Measurements from ENCODE around the gene GRB10. TPM values are rescaled to one million over a fixed set of nuclear protein-coding genes. Genes with fewer than 3 reads are reported as not detected.

GRB10 gene
- total RNA-seq, 2 experiments from 2014 or later = 5.9 to 8.4 TPM

DNA sequence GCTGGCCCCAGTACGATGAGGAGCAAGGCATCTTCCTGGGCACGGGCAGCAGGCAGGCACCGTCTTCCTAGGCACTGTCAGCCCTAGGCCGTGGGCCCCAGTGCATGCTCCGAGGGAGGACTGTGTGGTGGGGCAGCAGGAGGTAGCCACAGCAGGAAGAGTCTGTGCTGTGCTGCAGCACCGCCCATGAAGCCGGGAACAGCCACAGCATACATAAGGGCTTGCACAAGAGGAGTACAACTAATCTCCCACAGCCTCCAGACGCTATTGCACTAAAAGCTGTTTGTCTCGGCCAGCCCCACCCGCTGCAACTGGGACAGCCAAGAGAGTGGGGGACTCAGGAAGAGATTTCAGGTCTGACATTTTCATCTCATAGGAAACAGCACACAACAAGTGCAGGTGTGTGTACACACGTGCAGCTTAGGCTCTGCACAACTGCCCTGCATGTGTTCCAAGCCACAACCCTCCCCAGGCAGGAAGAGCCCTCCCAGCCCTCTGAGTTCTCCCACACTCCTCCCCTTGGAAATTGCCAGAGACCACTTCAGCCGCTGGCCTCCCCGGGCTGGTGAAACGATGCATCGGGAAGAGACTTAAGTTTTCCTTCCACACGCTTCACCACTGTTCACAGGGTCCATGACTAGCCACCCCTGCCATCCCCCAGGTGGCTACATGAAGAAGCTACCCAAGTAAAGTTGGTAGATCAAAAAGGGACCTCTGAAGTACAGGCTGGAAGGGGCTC lies 129.4 kb downstream of the GRB10 start:
- H3K4me1 Mint-ChIP-seq (ENCODE audit: low read depth) = no peaks in the 10 kb centered on the region
- POLR2A ChIA-PET = no interaction called here

DNA sequence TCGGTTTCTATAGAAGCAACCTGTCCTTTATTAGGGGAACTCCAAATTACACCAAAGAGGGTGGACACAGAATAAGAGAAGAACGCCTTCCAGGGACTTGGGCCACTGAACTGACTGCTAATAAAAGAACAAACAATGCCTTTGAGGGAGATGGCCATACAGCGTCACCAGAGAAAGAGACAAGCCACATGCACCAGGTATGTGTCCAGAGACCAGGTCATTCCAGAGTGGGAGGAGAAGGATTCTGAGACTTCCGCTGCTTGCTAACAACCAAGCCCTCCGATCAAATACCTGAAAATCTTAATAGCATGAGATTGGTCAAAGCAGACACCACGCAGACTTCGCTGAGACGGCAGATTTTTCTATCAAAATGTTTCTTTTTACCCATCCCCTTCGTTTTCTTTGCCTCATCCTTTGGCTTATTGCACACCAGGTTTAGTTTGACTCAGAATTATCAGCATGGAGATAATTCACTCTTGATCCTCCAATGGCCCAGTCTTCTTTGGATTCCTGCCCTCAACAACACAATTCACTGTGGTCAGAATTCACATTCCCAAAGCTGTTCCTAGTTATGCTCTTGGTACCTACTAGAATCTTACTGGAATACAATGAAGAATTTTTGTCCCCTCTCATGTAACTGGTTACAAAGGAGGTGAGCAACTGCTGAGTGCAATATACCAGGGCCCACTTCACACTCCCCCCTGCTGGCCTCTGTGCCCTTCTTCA lies 130.1 kb downstream of the GRB10 start:
- H3K27ac ChIP-seq (ENCODE audit: low read depth in 1 of 2, low read length in 2 of 2) = no peak overlapping the region
- Mint-ChIP-seq H3K27ac (no peak overlapping the region), H3K4me3 (no peak overlapping the region), H3K36me3 (ENCODE audit: low read depth) (no peaks in the 10 kb centered on the region), H3K4me1 (ENCODE audit: low read depth) (no peaks in the 10 kb centered on the region), H3K27me3 (no peaks in the 10 kb centered on the region), H3K9me3 (no peaks in the 10 kb centered on the region)
- intact Hi-C loops (cut with DNase I, micrococcal nuclease) = no loop called here
- no peaks in the 10 kb centered on the region for H3K27me3 ChIP-seq (ENCODE audit: control insufficient read depth in 1 of 2, insufficient read depth in 2 of 2, low read length in 2 of 2)
- no peak overlapping the region for H3K4me3 ChIP-seq (ENCODE audit: low read length)
- DNase-seq (no peak), ATAC-seq (ENCODE audit: poor library complexity) (no peak)
- CTCF ChIA-PET = no interaction called here
- POLR2A ChIA-PET = no interaction called here
- no peaks in the 10 kb centered on the region for H3K9me3 ChIP-seq (ENCODE audit: control insufficient read depth in 1 of 2, insufficient read depth in 1 of 2, low read length in 2 of 2)
- TF ChIP-seq, protein P1, sequence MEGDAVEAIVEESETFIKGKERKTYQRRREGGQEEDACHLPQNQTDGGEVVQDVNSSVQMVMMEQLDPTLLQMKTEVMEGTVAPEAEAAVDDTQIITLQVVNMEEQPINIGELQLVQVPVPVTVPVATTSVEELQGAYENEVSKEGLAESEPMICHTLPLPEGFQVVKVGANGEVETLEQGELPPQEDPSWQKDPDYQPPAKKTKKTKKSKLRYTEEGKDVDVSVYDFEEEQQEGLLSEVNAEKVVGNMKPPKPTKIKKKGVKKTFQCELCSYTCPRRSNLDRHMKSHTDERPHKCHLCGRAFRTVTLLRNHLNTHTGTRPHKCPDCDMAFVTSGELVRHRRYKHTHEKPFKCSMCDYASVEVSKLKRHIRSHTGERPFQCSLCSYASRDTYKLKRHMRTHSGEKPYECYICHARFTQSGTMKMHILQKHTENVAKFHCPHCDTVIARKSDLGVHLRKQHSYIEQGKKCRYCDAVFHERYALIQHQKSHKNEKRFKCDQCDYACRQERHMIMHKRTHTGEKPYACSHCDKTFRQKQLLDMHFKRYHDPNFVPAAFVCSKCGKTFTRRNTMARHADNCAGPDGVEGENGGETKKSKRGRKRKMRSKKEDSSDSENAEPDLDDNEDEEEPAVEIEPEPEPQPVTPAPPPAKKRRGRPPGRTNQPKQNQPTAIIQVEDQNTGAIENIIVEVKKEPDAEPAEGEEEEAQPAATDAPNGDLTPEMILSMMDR (IDR thresholded peaks at IDR 0.05) = no peak
- no peaks in the 10 kb centered on the region for H3K36me3 ChIP-seq (ENCODE audit: insufficient read depth, low read length)
- H3K4me1 ChIP-seq (ENCODE audit: insufficient read depth, low read length) = no peaks in the 10 kb centered on the region

More for the DNA sequence above, 129.4 kb downstream of the GRB10 start:
- TF ChIP-seq, protein P1 (IDR thresholded peaks at IDR 0.05) = no peak
- H3K27ac ChIP-seq (ENCODE audit: low read depth in 1 of 2, low read length in 2 of 2) = no peak overlapping the region
- Mint-ChIP-seq H3K9me3 (no peaks in the 10 kb centered on the region), H3K4me3 (no peak overlapping the region), H3K36me3 (ENCODE audit: low read depth) (no peaks in the 10 kb centered on the region), H3K27me3 (no peaks in the 10 kb centered on the region), H3K27ac (no peak overlapping the region)
- no peaks in the 10 kb centered on the region for H3K27me3 ChIP-seq (ENCODE audit: control insufficient read depth in 1 of 2, insufficient read depth in 2 of 2, low read length in 2 of 2)
- H3K4me3 ChIP-seq (ENCODE audit: low read length) = no peak overlapping the region
- no peaks in the 10 kb centered on the region for H3K4me1 ChIP-seq (ENCODE audit: insufficient read depth, low read length)
- H3K36me3 ChIP-seq (ENCODE audit: insufficient read depth, low read length) = no peaks in the 10 kb centered on the region
- no peaks in the 10 kb centered on the region for H3K9me3 ChIP-seq (ENCODE audit: control insufficient read depth in 1 of 2, insufficient read depth in 1 of 2, low read length in 2 of 2)
- peak in 1 of 14 experiments; percentile 20 for DNase-seq
- no peak for ATAC-seq (ENCODE audit: poor library complexity)
- intact Hi-C loops (cut with DNase I, micrococcal nuclease) = no loop called here
- CTCF ChIA-PET = no interaction called here

DNA sequence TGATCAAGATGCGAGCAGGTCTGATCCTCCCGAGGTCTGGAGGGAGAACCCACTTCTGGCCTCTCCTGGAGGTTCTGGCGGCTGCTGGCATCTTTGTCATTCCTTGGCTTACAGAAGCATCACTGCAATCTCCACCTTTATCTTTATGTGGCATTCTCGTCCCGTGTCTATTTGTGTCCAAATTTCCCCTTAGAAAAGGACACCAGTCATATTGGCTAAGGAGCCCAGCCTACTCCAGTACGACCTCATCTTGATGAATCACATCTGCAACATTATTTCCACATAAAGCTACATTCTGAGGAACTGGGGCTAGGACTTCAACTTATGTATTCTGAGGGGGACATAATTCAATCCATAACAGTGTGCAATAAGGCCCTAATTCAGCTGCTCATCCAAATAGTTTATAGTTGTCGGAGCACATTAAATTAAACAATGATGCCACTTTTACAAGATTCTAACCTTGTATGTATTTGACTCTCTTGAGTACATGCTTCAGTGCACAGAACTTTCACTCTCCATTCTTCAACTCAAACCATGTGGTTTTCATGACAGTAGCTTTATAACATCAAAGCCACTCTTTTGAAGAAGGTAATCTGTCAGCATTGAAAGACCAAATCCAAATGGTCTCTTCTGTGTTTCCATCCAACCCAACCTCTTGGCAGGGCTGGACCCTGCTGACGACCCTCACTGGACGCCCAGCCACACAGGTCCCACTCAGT lies 131.3 kb downstream of the GRB10 start:
- Histone ChIP-seq H3K9me3 (ENCODE audit: control insufficient read depth in 1 of 2, insufficient read depth in 1 of 2, low read length in 2 of 2) (no peaks in the 10 kb centered on the region), H3K27me3 (ENCODE audit: control insufficient read depth in 1 of 2, insufficient read depth in 2 of 2, low read length in 2 of 2) (no peaks in the 10 kb centered on the region), H3K4me1 (ENCODE audit: insufficient read depth, low read length) (no peaks in the 10 kb centered on the region), H3K4me3 (ENCODE audit: low read length) (no peak overlapping the region), H3K27ac (ENCODE audit: low read depth in 1 of 2, low read length in 2 of 2) (no peak overlapping the region), H3K36me3 (ENCODE audit: insufficient read depth, low read length) (no peaks in the 10 kb centered on the region)
- no peak overlapping the region for H3K27ac Mint-ChIP-seq
- H3K27me3 Mint-ChIP-seq = no peaks in the 10 kb centered on the region
- intact Hi-C loops (cut with DNase I, micrococcal nuclease) = no loop called here
- no peaks in the 10 kb centered on the region for H3K4me1 Mint-ChIP-seq (ENCODE audit: low read depth)
- DNase-seq (peak in 1 of 14 experiments; percentile 10), ATAC-seq (ENCODE audit: poor library complexity) (no peak)
- H3K9me3 Mint-ChIP-seq = no peaks in the 10 kb centered on the region
- H3K36me3 Mint-ChIP-seq (ENCODE audit: low read depth) = no peaks in the 10 kb centered on the region
- CTCF ChIA-PET = no interaction called here
- TF ChIP-seq, protein P1 (IDR thresholded peaks at IDR 0.05) = no peak
- POLR2A ChIA-PET = no interaction called here
- H3K4me3 Mint-ChIP-seq = no peak overlapping the region
